Measurements from ENCODE around the gene NCKAP1.

The NCKAP1 gene

GRCh38 chr2:182949052-182949451 is 89.2 kb downstream of the NCKAP1 start:
- no peak for DNase-seq (ENCODE audit: low spot score)

- peak; percentile 6 for DNase-seq (ENCODE audit: low spot score)
Observed at GRCh38 chr2:182946958-182947369, 91.3 kb downstream of the NCKAP1 start.

GRCh38 chr2:182943339-182943738 is 94.9 kb downstream of the NCKAP1 start:
- no peak for DNase-seq (ENCODE audit: low spot score)

- no peak for DNase-seq (ENCODE audit: low spot score)
Observed at GRCh38 chr2:182942756-182943155, 95.5 kb downstream of the NCKAP1 start.

- no peak for DNase-seq (ENCODE audit: low spot score)
Observed at GRCh38 chr2:182941919-182942318, 96.3 kb downstream of the NCKAP1 start.

GRCh38 chr2:182941121-182941722 is 97.0 kb downstream of the NCKAP1 start:
- DNase-seq (ENCODE audit: low spot score): no peak

- no peak for DNase-seq (ENCODE audit: low spot score)
Observed at GRCh38 chr2:182937870-182938269, 100.4 kb downstream of the NCKAP1 start.

- no peak for DNase-seq (ENCODE audit: low spot score)
Observed at GRCh38 chr2:182933629-182934028, 104.6 kb downstream of the NCKAP1 start.

GRCh38 chr2:182929972-182930371 is 108.3 kb downstream of the NCKAP1 start:
- no peak for DNase-seq (ENCODE audit: low spot score)

- peak; percentile 22 for DNase-seq (ENCODE audit: low spot score)
Observed at GRCh38 chr2:182924306-182924705, 114.0 kb downstream of the NCKAP1 start.

- no peak for DNase-seq (ENCODE audit: low spot score)
Observed at GRCh38 chr2:182921234-182921633, 117.0 kb downstream of the NCKAP1 start.

- no peak for DNase-seq (ENCODE audit: low spot score)
Observed at GRCh38 chr2:182920631-182921056, 117.6 kb downstream of the NCKAP1 start.

- DNase-seq (ENCODE audit: low spot score): no peak
Observed at GRCh38 chr2:182920089-182920488, 118.2 kb downstream of the NCKAP1 start.

- DNase-seq (ENCODE audit: low spot score): no peak
Observed at GRCh38 chr2:182918961-182919652, 119.2 kb downstream of the NCKAP1 start.

- no peak for DNase-seq (ENCODE audit: low spot score)
Observed at GRCh38 chr2:182917924-182918323, 120.3 kb downstream of the NCKAP1 start.

- DNase-seq (ENCODE audit: low spot score): no peak
Observed at GRCh38 chr2:182916417-182916816, 121.8 kb downstream of the NCKAP1 start.

GRCh38 chr2:182915369-182916326 is 122.6 kb downstream of the NCKAP1 start:
- peak; percentile 75 for DNase-seq (ENCODE audit: low spot score)

- DNase-seq (ENCODE audit: low spot score): no peak
Observed at GRCh38 chr2:182914852-182915251, 123.4 kb downstream of the NCKAP1 start.

- no peak for DNase-seq (ENCODE audit: low spot score)
Observed at GRCh38 chr2:182913064-182913463, 125.2 kb downstream of the NCKAP1 start.

- no peak for DNase-seq (ENCODE audit: low spot score)
Observed at GRCh38 chr2:182912518-182912915, 125.7 kb downstream of the NCKAP1 start.

- no peak for DNase-seq (ENCODE audit: low spot score)
Observed at GRCh38 chr2:182911813-182912517, 126.3 kb downstream of the NCKAP1 start.

- no peak for DNase-seq (ENCODE audit: low spot score)
Observed at GRCh38 chr2:182910965-182911364, 127.3 kb downstream of the NCKAP1 start.

All from AG20443 (cell line).